K562 treated with DMSO at 1 percent for 48 hours (cell line): ENCODE results near the gene ATP8B3. TPM values are rescaled to one million over a fixed set of nuclear protein-coding genes. Genes with fewer than 3 reads are reported as not detected.

Source experiments
- total RNA-seq: library from RNA; unstranded; fragments of 300-600 nt; gene quantifications from 2 replicates; pipeline ENCODE4 v1.2.3, GENCODE V29; 2022; ENCODE audit warnings: low replicate concordance; ENCODE audit errors: extremely low read depth

Gene ATP8B3, protein sequence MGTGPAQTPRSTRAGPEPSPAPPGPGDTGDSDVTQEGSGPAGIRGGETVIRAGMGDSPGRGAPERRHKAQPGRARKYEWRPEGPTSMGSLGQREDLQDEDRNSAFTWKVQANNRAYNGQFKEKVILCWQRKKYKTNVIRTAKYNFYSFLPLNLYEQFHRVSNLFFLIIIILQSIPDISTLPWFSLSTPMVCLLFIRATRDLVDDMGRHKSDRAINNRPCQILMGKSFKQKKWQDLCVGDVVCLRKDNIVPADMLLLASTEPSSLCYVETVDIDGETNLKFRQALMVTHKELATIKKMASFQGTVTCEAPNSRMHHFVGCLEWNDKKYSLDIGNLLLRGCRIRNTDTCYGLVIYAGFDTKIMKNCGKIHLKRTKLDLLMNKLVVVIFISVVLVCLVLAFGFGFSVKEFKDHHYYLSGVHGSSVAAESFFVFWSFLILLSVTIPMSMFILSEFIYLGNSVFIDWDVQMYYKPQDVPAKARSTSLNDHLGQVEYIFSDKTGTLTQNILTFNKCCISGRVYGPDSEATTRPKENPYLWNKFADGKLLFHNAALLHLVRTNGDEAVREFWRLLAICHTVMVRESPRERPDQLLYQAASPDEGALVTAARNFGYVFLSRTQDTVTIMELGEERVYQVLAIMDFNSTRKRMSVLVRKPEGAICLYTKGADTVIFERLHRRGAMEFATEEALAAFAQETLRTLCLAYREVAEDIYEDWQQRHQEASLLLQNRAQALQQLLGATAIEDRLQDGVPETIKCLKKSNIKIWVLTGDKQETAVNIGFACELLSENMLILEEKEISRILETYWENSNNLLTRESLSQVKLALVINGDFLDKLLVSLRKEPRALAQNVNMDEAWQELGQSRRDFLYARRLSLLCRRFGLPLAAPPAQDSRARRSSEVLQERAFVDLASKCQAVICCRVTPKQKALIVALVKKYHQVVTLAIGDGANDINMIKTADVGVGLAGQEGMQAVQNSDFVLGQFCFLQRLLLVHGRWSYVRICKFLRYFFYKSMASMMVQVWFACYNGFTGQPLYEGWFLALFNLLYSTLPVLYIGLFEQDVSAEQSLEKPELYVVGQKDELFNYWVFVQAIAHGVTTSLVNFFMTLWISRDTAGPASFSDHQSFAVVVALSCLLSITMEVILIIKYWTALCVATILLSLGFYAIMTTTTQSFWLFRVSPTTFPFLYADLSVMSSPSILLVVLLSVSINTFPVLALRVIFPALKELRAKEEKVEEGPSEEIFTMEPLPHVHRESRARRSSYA (N-terminal part only)
- total RNA-seq, result not detected in 2 replicates

DNA sequence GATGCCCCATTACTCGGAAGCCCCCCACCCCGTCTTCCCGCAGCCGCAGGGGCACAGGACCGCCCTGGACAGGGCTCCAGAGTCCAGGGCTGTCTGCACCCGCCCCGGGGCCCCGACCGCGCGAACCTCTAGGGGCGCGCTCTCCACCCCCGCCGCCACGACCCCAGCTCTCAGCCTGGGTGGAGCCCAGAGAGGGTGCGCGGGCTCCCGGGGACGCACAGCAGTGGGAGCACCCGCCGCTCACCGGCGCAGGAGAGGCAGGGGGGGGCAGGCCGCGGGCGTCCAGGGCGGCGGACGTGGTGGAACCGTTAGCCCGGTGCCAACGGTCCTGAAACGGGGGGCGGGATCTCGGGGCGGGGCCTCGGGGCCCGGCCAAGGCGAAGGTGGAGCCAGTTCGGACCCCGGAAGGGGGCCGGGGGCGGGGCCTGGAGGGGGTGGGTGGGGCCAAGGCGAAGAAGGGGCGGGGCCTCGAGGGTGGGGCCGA lies at the start of gene ATP8B3:
Gene ATP8B3, minus strand, starts transcription at position 335 of the 484 bp plus-strand sequence. CDS start 540 bp downstream, outside the sequence.

DNA sequence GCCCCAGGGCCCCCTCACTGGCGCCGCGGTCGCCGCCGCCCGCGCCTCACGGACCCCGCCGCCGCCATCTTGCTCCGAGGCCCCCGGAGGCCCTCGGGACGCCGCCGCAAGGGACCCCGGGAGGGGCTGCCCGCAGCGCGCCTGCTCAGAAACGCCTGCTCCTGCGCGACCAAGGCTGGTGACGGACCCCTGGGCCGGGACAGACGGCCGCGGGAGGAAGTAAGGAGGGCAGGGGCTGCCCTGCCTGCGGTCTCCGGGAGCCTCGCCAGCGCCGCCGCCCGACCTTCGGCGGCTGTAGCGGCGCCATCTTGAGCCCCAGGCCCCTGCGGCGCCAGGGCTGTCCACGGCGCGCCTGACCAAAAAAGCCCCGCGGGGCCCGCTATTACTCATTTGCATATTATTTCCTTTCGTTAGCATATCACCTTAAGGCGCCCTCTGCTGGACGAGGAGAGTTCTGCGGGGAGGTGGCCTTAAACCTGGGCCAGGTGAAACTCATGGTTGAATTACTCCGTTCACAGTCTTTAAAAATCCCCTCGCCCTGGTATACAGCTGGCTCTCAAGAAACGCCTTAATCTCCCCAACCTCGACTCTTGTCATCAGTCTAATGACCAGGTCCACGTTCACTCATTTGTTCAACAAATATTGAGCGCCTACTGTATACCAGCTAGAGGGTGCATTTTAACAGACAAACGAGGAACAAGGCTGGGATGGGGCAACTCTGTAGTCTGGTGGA lies 36.5 kb upstream of the ATP8B3 start, which contains the start of gene REXO1:
Gene REXO1, minus strand, starts transcription at position 85 of the 733 bp plus-strand sequence. CDS start 125 bp downstream, outside the sequence.

DNA sequence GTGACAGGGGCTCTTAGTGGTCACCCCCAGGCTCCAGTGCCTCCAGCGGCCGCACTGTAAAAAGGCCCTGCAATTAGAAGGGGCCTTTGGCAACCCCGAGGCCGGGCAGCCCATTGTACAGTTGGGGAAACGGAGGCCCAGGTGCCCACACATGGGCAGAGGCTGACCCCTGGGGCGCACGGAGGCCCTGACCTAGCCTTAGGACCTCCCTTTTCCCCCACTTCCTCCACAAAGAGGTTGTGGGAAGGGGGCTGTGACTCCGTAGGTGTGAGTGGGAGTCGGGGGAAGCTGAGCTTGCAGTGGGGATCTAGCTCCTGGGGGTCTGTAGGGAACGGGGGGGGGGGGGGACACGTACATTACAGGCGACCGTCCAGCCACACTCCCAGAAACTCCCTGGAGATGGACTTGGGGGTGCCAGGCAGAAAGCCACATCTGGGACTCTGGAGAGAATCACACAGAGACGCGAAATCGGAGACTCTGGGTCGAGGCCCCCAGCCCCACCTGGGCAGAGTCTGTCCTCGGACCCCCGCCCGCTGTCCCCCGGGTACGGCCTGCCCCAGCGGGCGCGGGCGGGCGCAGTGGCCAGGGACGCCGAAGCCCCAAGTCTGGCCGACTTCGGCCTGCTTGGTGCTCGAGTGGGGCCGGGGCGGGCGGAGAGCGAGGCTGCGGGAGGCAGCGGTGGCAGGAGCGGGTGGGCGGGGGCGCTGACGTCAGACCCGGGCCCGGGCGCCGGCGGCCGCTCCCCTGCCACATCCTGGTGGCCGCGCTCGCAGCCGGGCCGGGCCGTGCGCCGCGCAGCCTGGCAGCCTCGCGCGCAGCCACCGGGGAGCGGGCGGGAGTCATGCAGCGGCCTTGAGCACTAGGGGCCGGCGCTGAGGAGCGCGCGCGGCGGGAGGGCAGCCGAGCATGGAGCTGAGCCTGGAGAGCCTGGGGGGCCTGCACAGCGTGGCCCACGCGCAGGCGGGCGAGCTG lies 59.0 kb downstream of the ATP8B3 start, which contains the start of gene ONECUT3:
Gene ONECUT3, plus strand, starts transcription at position 750 of the 972 bp plus-strand sequence. Its CDS starts 157 bp downstream, at position 907.

Other genes with a start within 250 kb of the ATP8B3 start
- gene MEX3D, start 244.0 kb downstream of the ATP8B3 start, total RNA-seq, result not detected in 2 replicates
- 422 TPM in 1 of 2 replicates, not detected in the other for gene MBD3, start 219.4 kb downstream of the ATP8B3 start, total RNA-seq
- not detected in 2 replicates for gene UQCR11, start 206.8 kb downstream of the ATP8B3 start, total RNA-seq
- gene TCF3, start 159.7 kb downstream of the ATP8B3 start, total RNA-seq, result 141 TPM in 1 of 2 replicates, not detected in the other
- gene ONECUT3, start 58.8 kb downstream of the ATP8B3 start, total RNA-seq, result not detected in 2 replicates
- gene REXO1, start 36.2 kb upstream of the ATP8B3 start, total RNA-seq, result not detected in 2 replicates
- gene KLF16, start 51.3 kb upstream of the ATP8B3 start, total RNA-seq, result not detected in 2 replicates
- gene ABHD17A, start 73.2 kb upstream of the ATP8B3 start, total RNA-seq, result 314 TPM in 1 of 2 replicates, not detected in the other
- not detected in 2 replicates for gene ADAT3, start 93.1 kb upstream of the ATP8B3 start, total RNA-seq
- not detected in 2 replicates for gene SCAMP4, start 93.1 kb upstream of the ATP8B3 start, total RNA-seq
- 170 TPM in 1 of 2 replicates, not detected in the other for gene CSNK1G2, start 128.9 kb upstream of the ATP8B3 start, total RNA-seq
- not detected in 2 replicates for gene BTBD2, start 203.4 kb upstream of the ATP8B3 start, total RNA-seq
- gene MKNK2, start 239.0 kb upstream of the ATP8B3 start, total RNA-seq, result 245 TPM in 1 of 2 replicates, not detected in the other